HuH-7.5 (cell line): ENCODE results near the gene LRRC26.
A peak's percentile ranks its signal among the peaks of the same experiment; 100 is the strongest.

Source experiments
- DNase-seq: peaks from one replicate; pipeline ENCODE4 v3.0.0; 2011; ENCODE audit warnings: low spot score

LRRC26 gene, protein sequence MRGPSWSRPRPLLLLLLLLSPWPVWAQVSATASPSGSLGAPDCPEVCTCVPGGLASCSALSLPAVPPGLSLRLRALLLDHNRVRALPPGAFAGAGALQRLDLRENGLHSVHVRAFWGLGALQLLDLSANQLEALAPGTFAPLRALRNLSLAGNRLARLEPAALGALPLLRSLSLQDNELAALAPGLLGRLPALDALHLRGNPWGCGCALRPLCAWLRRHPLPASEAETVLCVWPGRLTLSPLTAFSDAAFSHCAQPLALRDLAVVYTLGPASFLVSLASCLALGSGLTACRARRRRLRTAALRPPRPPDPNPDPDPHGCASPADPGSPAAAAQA

DNA sequence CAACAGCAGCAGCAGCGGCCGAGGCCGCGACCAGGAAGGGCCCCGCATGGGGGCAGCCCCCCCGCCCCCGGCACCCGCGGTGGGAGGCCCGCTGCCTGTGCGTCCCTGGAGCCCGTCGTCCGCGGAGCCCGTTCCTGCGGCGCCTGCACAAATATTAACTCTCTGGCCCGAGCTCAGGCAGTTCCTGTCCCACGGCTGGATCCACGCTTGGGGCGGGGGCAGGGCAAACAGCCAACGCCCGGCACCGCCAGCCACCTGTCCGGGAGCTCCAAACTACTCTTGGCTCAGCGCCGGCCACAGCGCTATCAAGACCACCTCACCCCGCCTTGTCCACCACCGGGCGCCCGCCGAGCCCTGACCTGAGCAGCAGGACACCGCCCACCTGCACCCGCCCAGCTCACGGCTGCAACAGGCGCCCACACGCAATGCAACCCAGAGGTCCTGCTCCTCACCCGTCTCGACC, at the start of gene LRRC26:
Gene LRRC26, minus strand, starts transcription at position 156 of the 463 bp plus-strand sequence. Its CDS starts 108 bp downstream, at position 48.
- no peak for DNase-seq

DNA sequence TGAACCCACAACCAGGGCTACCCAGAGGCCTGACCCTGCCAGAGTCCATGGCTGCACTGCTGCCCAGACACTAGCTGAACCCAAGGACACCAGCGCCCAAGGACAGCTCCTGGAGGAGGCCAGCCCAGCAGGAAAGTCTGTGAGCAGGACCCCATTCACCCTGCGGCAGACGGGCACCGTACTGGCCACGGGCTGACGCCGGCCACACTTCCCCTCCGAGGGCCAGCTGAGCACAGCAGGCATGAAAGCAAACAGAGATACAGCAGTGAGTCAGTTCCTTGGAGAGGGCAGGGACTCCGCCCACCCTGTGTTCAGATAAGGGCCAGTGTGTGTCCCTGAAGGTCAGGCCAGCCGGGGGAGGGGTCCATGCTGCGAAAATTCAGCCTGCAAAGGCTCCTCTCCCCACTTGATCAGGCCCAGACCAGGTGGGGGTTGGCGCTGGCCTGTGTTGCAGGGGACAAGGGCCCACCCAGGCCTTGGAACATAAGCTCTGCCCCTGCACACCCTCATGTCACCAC, 49.0 kb upstream of the LRRC26 start:
- peak; percentile 80 for DNase-seq

DNA sequence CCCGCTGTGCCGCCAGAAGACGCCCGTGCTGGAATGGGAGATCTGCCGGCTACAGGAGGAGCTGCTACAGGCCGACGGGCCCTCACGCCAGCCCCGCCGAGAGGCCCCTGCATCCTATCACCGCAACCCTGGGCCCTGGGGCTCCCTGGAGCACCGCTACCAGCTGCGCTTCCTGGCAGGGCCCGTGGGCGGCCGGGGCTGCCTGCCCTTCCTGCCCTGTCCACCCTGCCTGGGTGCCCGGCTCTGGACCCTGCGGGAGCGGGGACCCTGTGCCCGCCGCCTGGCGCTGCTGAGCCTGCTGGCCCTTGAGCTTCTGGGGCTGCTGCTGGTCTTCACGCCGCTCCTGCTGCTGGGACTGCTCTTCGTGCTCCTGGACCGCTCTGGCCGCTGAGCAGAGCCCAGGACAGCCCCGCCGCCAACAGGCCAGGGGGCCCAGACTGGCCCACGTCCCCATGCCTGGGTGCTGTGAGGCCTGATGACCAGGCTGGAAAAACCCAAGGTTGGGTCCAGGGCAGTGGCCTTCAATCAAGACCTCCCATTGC, 48.4 kb upstream of the LRRC26 start:
- no peak for DNase-seq

DNA sequence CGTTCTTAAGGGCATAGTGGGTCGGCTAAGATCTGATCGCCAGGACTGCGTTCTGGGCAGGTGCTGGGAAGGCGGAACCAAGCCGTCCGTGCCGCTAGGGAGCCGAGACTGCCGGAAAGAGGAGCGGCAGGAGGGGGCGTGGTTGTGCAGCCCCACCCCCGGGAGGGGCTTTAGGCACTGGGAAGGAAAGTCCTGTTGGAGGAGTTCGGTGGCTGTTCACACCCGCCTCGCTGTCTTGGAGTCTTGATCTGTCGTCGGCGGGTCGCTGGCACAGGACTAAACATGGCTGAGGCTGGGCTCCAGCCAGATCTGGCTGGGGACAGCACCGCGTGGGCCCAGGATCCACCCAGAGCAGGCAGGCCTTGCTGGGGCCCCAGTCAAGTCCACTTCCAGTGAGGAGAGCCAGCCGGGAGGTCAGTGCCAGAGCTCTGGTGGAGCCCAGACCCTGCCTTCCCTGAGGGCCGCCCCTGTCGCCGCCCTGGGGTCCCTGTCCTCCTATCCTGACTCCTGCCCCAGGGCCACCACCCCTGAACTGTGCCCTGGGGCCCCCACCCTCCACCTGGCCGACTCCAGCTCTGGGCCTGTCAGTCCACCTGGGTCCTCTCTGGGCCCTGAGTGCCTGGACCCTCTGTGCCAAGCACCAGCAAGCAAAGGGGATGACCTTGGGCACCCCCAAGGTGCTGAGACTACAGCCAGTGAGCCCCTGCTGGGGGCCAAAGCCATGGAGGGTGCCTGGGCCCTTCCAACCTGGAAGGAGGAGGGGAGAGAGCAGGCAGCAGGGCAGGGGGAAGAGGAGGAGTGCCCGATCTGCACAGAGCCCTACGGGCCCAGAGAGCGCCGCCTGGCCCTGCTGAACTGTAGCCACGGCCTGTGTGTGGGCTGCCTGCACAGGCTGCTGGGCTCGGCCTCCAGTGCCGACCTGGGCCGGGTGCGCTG, 47.7 kb upstream of the LRRC26 start:
- no peak for DNase-seq

DNA sequence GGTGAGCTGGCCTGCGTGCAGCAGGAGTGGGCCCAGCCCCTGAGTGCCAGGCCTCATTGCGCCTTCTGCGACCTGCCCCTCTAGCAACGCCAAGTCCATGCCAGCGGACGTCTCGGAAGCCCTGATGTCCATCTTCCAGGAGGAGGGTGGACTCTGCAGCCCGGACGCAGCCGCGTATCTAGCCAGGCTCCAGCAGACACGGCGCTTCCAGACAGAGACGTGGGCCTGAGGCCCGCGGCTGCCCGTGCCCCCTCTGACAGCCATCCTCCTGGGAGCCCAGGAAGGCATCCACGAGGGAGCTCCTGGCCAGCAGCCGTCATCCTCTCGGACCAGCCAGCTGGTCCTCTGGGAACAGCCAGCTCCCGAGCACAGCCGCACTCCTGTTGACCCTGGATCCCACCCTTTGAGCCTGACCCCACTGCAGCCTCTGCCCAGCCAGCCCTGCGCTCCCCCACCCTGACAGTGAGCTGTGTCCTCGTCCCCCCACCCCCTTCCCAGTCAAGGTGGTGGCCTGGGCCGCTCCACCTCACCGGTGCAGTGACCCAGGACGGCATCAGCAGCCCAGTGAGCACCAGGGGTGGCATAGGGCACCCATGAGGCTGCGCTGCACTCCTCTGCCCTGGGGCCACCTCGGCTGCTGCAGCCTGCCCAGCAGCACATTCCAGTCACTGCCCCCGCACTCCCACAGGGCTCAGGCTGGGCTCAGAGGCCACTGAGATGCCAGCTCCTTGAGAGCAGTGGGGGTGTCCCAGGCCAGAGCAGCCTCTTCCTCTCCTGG, 46.5 kb upstream of the LRRC26 start:
- no peak for DNase-seq

DNA sequence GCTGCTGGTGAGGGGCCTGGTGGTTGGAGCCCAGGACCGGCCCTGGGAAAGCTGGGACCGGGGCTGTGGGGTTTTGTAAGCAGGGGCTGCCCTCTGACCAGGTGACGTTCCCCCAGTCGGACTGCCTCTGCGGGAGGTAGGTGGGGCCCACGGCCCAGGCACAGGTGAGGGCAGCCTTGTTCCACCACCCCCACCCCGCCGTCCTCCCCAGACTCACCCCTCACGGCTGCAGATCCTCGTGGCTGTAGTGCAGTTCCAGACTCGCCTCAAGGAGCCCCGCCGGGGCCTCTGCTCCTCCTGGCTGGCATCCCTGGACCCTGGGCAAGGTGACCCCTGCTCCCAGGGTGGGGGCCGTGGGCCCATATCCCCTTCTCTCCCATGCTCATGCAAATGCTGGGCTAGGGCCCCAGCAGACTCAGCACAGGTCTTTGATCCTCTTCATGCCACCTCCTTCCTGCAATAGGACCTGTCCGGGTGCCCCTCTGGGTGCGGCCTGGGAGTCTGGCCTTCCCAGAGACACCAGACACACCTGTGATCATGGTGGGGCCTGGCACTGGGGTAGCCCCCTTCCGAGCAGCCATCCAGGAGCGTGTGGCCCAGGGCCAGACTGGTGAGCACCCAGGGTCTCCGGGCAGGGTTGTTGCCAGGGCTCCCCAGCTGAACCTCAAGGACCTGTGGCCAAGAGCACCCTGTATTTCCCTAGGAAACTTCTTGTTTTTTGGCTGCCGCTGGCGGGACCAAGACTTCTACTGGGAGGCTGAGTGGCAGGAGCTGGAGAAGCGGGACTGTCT, 45.5 kb upstream of the LRRC26 start:
- no peak for DNase-seq

DNA sequence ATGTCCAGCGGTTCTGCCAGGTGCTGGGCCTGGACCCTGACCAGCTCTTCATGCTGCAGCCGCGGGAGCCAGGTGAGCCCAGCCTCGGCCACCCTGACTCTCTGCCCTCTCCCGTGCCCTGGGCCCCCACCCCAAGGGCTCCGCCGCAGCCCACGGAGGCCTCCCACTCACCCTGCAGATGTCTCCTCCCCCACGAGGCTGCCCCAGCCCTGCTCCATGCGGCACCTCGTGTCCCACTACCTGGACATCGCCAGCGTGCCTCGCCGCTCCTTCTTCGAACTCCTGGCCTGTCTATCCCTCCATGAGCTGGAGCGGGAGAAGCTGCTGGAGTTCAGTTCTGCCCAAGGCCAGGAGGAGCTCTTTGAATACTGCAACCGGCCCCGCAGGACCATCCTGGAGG, 44.8 kb upstream of the LRRC26 start:
- no peak for DNase-seq

DNA sequence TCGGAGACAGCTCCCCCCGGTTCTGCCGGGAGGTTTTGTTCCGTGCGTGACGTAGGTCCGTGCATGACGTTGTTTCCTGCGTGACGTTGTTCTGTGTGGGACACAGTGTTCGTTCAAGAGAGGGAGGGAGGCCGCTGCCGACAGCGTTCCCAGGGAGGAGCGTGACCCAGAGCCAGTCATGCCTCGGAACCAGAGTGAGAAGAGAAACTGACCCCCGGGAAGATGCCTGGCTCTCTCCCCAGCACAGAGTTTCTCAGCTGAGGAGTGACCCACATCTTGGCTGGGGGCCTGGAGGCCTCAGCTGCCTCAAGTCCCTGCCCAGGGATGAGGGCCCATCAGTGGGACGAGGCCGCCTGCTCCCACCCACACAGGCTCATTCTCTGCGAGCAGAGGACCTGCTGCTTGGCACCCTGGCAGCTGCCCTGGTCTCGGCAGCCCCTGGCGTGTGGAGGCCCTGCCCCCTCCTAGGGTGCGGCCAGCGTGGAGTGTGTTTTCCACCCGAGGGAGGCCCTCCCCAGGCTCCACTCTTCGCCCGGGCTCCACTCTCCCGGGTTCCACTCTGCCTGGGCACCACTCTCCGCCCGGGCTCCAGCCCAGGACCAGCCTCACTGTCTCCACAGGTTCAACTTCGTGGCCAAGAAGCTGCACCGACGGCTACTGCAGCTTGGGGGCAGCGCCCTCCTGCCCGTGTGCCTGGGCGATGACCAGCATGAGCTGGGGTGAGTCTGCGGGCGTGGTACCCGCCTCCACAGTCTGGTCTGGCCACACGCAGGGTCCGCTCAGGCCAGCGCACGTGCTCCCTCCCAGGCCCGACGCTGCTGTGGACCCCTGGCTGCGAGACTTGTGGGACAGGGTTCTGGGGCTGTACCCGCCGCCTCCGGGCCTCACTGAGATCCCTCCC, 43.6 kb upstream of the LRRC26 start:
- no peak for DNase-seq

DNA sequence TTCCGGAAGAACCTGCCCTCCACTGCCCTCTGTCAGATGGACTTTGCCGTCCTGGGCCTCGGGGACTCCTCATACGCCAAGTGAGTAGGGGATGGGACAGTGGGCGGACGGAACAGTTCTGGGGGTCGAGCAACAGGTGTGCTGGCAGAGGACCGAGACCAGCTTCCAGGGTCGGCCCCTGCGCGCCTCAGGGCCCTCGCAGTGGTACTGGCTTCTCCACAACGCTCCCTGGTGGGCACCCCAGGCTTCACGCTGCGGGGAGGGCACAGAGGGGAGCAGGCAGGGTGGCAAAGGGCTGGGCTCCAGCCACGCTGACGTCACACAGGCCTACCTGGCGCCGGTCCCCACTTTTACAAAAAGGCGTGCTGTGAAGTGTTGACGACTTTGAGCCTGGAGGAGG, 42.7 kb upstream of the LRRC26 start:
- no peak for DNase-seq

DNA sequence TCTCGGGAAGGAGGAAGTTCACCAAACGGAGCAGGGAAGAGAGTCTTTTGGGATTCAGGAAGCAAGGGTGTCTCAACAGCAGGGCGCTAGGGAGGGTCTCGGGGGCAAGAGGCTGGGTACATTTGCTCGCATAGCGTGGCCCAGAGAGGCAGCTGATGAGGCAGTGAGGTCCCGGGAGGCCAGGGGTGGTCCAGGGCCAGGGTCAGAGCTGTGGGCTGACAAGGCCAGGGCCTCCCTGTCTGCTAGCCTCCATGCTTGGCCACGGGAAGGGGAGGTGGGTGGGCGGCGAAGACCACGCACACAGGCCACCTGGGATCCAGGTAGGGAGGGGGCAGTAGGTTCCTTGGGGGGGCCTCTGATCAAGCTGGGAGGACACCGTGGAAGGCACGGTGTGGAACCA, 41.7 kb upstream of the LRRC26 start:
- DNase-seq, result no peak

DNA sequence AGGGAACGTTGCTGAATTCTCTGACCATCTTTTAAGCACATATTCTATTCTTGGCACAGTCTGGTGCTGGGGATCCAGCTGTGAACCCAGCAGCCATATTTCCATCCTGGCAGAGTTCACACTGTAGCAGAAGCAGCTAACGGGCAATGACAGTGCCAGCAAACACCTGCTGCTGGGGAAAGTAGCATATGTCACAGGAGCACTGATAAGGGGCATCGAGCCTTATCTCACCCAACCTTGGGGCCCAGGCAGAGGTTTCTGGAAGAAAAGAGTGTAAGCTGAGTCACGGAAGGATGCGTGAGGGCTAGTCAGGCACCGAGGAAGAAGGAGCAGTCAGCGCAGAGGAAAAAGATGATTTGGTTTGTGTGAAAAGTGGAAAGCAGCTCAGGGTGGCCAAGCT, 36.8 kb upstream of the LRRC26 start:
- no peak for DNase-seq

DNA sequence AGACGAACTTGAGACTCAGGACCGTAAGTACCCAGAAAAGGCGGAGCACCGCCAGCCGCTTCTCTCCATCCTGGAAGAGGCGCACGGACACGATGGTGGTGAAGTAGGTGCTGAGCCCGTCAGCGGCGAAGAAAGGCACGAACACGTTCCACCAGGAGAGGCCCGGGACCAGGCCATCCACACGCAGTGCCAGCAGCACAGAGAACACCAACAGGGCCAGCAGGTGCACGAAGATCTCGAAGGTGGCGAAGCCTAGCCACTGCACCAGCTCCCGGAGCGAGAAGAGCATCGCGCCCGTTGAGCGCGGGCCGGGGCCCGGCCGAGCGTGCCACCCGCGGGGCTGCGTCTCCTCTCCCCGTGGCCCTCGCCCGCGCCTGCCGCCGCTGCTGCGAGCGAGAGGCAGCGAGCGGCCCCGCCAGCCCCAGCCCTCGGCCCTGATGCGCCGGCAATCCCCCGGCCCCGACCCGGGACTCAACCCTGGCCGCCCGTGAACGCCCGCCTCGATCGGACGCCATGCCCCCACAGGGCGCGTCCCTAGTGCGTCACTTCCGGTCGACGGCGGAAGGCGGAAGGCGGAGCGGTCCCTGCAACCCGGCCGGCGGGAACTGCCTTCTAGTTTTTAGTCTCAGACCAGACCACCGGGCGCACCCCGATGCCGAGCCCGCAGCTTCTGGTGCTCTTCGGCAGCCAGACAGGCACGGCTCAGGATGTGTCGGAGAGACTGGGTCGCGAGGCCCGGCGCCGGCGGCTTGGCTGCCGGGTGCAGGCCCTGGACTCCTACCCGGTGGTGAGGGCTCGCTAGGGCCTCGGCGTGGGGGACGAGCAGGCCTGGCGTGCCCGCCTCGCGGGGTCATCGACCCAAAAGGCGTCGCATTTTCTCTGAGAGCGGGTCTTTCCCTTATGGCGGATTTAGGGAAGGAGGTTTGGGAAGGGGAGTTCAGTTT, 35.5 kb upstream of the LRRC26 start, which contains the start of the genes NDOR1 and TMEM203:
Gene NDOR1, plus strand, starts transcription at position 575 of the 944 bp plus-strand sequence. Its CDS starts 78 bp downstream, at position 653.
Gene TMEM203, minus strand, starts transcription at position 523 of the 944 bp plus-strand sequence. Its CDS starts 234 bp downstream, at position 289.
- peak; percentile 96 for DNase-seq

DNA sequence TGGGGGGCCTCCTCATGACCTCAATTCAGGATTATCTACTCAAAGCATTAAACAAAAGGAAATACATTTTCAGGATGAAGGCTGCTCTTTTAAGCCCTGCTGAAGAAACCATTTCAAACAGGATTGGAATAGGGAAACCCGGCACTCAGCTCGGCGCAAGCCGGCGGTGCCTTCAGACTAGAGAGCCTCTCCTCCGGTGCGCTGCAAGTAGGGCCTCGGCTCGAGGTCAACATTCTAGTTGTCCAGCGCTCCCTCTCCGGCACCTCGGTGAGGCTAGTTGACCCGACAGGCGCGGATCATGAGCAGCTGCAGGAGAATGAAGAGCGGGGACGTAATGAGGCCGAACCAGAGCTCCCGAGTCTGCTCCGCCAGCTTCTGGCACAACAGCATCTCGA, 34.9 kb upstream of the LRRC26 start:
- no peak for DNase-seq

DNA sequence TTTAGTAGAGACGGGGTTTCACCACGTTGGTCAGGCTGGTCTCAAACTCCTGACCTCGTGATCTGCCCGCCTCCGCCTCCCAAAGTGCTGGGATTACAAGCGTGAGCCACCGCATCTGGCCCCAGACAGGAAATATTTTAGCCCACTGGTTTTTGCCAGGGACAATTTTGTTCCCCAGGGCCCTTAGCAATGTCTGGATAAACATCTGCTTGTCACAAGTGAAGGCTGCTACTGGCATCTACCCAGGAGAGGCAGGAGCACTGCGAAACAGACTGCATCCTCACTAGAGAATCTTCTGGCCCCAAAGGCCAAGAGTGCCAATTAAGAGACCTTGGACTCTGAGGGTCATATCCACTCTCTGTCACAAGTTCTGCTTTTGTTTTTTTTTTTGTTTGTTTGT, 33.1 kb upstream of the LRRC26 start:
- no peak for DNase-seq

DNA sequence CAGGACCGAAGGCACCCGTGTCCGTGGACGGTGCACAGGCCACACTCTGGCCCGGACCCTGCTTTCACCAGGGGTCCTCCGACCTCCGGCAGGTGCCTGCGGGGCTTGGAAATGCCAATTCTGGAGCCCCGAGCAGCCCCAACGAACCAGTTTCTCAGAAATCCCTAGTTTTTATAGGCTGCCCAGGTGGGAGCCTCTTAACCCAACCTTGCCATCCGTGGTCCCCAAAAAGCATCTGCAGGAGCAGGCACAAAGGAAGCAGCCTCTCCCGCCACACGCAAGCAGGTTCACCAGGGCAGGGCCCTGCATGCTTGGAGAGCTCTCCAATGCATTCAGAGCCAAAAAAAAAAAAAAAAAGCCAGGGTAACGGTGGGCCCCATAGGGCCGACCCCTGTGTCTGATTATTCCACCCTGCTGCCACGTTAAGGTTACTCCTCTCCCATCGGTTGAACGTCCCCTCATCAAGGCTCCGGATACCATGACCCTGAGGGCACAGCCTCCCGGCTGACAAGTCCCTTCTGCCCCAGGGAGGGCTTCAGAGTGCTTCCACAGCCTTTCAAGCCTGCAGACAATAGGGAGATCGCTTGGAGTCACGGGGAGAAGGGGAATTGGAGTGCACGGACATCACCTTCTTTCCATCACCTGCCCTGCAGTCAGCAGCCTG, 31.5 kb upstream of the LRRC26 start:
- no peak for DNase-seq

DNA sequence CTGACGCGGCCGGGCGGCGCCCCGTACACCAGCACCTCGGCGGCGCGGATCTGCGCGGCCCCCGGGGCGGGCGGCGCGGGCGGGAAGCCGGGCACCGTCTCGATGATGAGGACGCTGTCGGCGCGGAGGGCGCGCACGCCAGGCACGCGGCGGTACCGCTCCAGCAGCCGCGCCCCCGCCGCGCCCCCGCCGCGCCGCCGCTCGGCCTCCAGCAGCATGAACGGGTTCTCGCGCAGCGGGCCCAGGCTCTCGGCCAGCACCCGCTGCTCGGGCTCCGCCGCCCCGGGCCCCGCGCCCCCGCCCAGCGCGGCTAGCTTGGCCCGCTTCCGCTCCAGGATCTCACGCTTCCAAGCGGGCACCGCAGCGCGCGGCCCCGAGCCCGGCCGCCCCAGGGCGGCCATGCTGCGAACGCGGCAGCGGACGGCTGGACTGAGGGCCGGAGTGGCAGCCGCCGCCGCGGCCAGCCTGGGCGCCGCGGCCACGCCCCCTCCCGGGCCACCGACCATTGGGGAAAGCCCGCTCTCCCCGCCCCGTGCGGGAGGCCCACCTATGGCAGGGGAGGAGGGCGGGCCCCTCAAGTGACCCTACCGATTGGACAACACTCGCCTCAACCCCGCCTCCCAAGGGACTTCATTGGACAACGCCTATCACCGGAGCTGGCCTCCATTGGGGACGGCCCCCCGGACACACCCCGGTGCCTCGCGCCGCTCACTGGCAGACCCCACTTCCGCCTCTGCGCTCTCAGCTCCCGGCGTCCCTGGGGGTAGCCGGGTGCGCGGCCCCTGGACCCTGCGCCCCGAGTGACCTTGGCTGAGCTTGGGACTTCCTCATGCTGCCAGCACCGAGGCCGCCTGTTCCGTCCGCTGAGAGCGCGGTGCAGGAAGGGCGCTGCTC, 30.7 kb upstream of the LRRC26 start, which contains the start of gene TPRN:
Gene TPRN, minus strand, starts transcription at position 431 of the 894 bp plus-strand sequence. Its CDS starts 30 bp downstream, at position 401.
- DNase-seq, result peak; percentile 100
